ENCODE results near the gene SKOR1.

DNA sequence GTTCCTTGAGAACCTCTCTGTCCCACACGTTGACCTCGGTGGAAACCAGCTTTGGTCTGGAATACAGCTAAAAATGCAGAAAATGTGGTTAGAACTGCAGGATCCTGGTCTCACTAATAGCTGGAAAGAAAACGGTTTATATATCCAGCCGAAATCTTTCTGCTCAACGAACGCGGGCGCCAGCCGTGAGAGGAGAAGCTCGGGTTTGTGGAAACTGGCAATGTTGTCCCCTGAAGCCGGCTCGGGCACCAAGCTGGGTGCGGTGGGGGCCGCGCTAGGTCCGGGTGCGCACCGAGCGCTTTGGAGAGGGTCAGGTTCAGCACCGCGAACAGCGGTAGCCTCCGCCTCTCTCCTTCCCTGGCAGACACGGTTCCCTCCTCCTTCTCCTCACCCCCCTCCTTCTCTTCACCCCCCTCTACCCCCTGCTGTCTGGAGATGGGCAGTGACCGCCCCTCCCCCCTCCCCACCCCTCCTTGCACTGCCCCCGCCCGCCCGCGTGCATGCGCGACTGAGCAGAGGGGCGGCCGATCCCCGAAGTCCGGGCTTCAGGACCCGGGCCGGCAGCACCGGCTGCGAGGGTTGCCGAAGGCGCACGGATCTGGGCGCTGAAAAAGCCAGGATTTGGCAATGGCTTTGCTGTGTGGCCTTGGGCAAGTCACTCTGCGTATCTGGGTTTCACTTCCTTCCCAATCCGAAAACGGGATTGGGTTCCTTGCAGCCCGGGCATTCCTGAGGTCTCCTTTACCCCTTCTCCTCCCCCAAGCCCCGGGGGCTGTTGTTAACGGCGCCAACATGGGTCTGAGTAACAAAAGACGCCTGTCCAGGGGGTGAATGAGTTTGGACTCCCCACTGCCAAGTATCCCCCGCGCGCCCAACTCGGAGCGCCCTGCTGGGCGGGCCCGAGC lies at the start of gene SKOR1:
- TF ChIP-seq, protein P1, sequence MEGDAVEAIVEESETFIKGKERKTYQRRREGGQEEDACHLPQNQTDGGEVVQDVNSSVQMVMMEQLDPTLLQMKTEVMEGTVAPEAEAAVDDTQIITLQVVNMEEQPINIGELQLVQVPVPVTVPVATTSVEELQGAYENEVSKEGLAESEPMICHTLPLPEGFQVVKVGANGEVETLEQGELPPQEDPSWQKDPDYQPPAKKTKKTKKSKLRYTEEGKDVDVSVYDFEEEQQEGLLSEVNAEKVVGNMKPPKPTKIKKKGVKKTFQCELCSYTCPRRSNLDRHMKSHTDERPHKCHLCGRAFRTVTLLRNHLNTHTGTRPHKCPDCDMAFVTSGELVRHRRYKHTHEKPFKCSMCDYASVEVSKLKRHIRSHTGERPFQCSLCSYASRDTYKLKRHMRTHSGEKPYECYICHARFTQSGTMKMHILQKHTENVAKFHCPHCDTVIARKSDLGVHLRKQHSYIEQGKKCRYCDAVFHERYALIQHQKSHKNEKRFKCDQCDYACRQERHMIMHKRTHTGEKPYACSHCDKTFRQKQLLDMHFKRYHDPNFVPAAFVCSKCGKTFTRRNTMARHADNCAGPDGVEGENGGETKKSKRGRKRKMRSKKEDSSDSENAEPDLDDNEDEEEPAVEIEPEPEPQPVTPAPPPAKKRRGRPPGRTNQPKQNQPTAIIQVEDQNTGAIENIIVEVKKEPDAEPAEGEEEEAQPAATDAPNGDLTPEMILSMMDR (IDR thresholded peaks at IDR 0.05): no peak
- TF ChIP-seq POLR2A (IDR thresholded peaks at IDR 0.05) (no peak), POLR2AphosphoS5 (IDR thresholded peaks at IDR 0.05) (no peak), EP300 (IDR thresholded peaks at IDR 0.05; ENCODE audit: low read depth) (no peak)

Measured in transverse colon (tissue), 4 donors.